Kidney (tissue), 14 donors: ENCODE results near the gene MEGF11. TPM values are rescaled to one million over a fixed set of nuclear protein-coding genes. Genes with fewer than 3 reads are reported as not detected.

Source experiments
- DNase-seq, 5 donors: peaks; one replicate each; pipeline ENCODE4 v3.0.0-alpha.2; 2013 to 2020
- FAIRE-seq: peaks from 2 replicates; lab custom pipeline; 2012; peaks lifted over from hg19 to GRCh38; lab: Jason Lieb, UNC
- H3K27ac ChIP-seq, 2 donors: one replicate each; pipeline ENCODE4 v1.7.0; 2013; ENCODE audit warnings: low read depth in 2 of 2, low read length in 2 of 2, inconsistent platforms in 1 of 2
- H3K27me3 ChIP-seq: one replicate; pipeline ENCODE4 v1.7.1; 2013; ENCODE audit warnings: low read length, inconsistent platforms; ENCODE audit not compliant: control insufficient read depth, insufficient read depth
- H3K36me3 ChIP-seq, 3 donors: one replicate each; pipeline versions ENCODE4 v1.7.0 to v1.7.1; 2013; ENCODE audit warnings: low read length in 3 of 3, control low read depth in 1 of 3, inconsistent platforms in 1 of 3; ENCODE audit not compliant: insufficient read depth in 3 of 3, control insufficient read depth in 2 of 3
- H3K4me1 ChIP-seq, 3 donors: one replicate each; pipeline versions ENCODE4 v1.7.0 to v1.7.1; 2013; ENCODE audit warnings: low read length in 3 of 3, inconsistent platforms in 1 of 3, low read depth in 1 of 3; ENCODE audit not compliant: control insufficient read depth in 2 of 3, insufficient read depth in 2 of 3
- H3K4me3 ChIP-seq, 3 donors: one replicate each; pipeline versions ENCODE4 v1.7.0 to v1.8.1; 2013; ENCODE audit warnings: low read length in 3 of 3, control low read depth in 1 of 3, inconsistent platforms in 1 of 3
- H3K9ac ChIP-seq, 3 donors: one replicate each; pipeline versions ENCODE4 v1.7.0 to v1.7.1; 2013; ENCODE audit warnings: low read length in 3 of 3, control low read depth in 1 of 3, inconsistent platforms in 1 of 3
- H3K9me3 ChIP-seq, 3 donors: one replicate each; pipeline versions ENCODE4 v1.7.0 to v1.7.1; 2013; ENCODE audit warnings: low read length in 3 of 3, control low read depth in 1 of 3, inconsistent platforms in 1 of 3; ENCODE audit not compliant: control insufficient read depth in 2 of 3, insufficient read depth in 1 of 3
- intact Hi-C: fragments of 100-400 bp; cut with DNase I; formaldehyde crosslinking; loops from one replicate; pipeline ENCODE4 v1.11.1; 2022
- polyA plus RNA-seq: library from polyadenylated mRNA; stranded (reverse); fragments of 350-450 nt; fragmentation: Illumina TruSeq; extraction: RNeasy Lipid Tissue Mini Kit (QIAGEN cat#74804); gene quantifications from one replicate; pipeline ENCODE4 v1.2.3, GENCODE V29; 2014; ENCODE audit warnings: low read depth, low replicate concordance; ENCODE audit not compliant: insufficient read depth
- total RNA-seq: library from RNA; stranded (reverse); fragmentation: NEBNext Ultra II Directional; extraction: Animal tissue kit (Norgen Biotek cat#: 25700); gene quantifications from one replicate; pipeline ENCODE4 v1.2.1, GENCODE V29; 2021
- TF ChIP-seq, protein P1 (sequence below): IDR thresholded peaks from 3 replicates; pipeline ENCODE4 v1.5.1; 2012; ENCODE audit warnings: mild to moderate bottlenecking, moderate library complexity, borderline replicate concordance; ENCODE audit not compliant: insufficient read depth; ENCODE audit errors: extremely low read depth
- donor health status: control.
- donor health status: control.
- donor health status: control.
- donor health status: control.
- donor health status: control.
- donor health status: DM: yes; HTN: yes; CAD: no.
- donor health status: Normal renal cell carcinoma (clear cell type).

Gene MEGF11
- total and polyA plus RNA-seq, 2 donors from 2014 or later: 10.4 to 41.8 TPM

DNA sequence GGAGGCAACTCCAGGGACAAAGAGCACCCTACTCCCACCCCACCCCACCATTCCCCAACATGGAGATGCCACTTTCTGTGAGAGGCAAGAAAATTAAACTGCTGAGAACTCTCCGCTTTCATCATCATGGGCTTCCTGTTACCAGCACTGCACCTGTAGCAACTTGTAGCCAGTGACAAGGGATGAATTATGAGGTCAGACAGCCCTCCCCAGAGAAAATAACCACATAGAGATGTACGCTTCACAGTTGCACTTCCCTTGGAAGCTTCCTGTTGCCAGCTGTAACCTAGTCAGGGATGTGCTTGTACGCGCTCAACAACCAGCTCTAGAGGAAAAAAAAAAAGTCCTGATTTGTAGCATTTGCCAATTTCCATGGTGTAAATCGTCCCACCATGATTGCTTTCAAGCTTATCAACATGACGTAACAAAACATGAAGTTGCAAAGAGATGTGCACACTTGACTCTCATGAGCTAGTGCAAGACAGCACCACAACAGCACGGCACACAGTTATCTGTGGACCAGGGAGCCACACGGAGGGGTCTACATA is 238.8 kb downstream of the MEGF11 start:
- H3K4me1 ChIP-seq: no peaks in the 10 kb centered on the region
- no peaks in the 10 kb centered on the region for H3K36me3 ChIP-seq
- no peak overlapping the region for H3K9ac ChIP-seq
- intact Hi-C loops: no loop called here
- FAIRE-seq (no peak), DNase-seq (no peak)
- no peak overlapping the region for H3K27ac ChIP-seq
- H3K27me3 ChIP-seq: no peaks in the 10 kb centered on the region
- no peak overlapping the region for H3K4me3 ChIP-seq
- peaks cover 0 to 2% (median 0%) of the 10 kb centered on the region in 3 donors for H3K9me3 ChIP-seq
- TF ChIP-seq, protein P1, sequence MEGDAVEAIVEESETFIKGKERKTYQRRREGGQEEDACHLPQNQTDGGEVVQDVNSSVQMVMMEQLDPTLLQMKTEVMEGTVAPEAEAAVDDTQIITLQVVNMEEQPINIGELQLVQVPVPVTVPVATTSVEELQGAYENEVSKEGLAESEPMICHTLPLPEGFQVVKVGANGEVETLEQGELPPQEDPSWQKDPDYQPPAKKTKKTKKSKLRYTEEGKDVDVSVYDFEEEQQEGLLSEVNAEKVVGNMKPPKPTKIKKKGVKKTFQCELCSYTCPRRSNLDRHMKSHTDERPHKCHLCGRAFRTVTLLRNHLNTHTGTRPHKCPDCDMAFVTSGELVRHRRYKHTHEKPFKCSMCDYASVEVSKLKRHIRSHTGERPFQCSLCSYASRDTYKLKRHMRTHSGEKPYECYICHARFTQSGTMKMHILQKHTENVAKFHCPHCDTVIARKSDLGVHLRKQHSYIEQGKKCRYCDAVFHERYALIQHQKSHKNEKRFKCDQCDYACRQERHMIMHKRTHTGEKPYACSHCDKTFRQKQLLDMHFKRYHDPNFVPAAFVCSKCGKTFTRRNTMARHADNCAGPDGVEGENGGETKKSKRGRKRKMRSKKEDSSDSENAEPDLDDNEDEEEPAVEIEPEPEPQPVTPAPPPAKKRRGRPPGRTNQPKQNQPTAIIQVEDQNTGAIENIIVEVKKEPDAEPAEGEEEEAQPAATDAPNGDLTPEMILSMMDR: no peak

DNA sequence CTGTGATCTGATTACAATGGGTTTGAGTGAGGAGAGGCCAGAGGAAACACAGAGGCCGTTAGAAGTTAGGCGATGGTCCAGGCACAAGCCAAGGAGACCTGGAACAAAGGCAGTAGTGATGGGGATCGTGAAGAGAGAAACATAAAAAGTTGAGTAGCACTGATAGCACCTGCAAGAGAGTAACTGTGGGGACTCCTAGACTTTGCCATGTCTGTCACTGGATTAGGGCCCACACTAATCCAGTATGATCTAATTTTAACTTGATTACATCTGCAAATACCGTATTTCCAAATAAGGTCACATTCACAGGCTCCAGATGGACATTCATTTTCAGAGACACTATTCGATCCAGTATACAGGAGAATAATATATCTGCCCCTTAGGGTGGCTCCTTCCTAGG is 239.5 kb downstream of the MEGF11 start:
- Histone ChIP-seq H3K9me3 (peaks cover 0 to 2% (median 0%) of the 10 kb centered on the region in 3 donors), H3K27ac (no peak overlapping the region), H3K4me3 (no peak overlapping the region), H3K4me1 (no peaks in the 10 kb centered on the region), H3K36me3 (no peaks in the 10 kb centered on the region), H3K27me3 (no peaks in the 10 kb centered on the region), H3K9ac (no peak overlapping the region)
- TF ChIP-seq, protein P1: no peak
- FAIRE-seq (no peak), DNase-seq (no peak)
- intact Hi-C loops: no loop called here

DNA sequence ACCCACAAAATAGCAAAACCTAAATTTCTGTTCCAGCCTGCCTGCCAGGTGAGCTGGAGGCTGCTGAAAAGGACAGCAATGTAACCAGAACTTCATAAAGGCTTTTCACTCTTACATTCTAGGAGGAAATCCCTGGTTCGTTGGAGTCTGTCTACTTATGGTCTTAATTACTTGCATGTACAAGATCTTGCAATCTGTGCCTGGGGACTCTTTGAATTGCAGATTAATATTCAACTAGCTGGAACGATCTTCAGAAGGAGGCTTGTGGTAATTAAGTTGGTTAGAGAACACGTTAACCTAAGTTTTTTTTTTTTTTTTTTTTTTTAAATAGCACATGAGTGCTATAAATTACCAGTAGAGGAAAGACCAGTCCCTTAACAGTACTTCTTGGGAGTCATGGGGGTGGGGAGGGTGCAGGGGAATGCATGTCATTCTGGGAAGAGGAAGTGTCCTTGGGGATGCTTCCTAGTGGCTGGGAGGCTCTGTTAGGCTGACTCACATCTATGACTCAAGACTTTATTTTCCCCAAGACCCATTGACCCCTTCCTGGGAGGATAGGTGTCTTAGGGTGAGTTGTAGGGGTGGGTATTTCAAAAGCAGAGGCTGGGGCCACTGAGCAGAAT is 244.5 kb downstream of the MEGF11 start:
- no peak overlapping the region for H3K9ac ChIP-seq
- no peaks in the 10 kb centered on the region for H3K4me1 ChIP-seq
- H3K27me3 ChIP-seq: no peaks in the 10 kb centered on the region
- no peaks in the 10 kb centered on the region for H3K9me3 ChIP-seq
- intact Hi-C loops: no loop called here
- H3K4me3 ChIP-seq: no peak overlapping the region
- no peak overlapping the region for H3K27ac ChIP-seq
- H3K36me3 ChIP-seq: no peaks in the 10 kb centered on the region
- DNase-seq (peak in 3 of 5 donors; percentile 66 to 82 (median 71)), FAIRE-seq (no peak)
- TF ChIP-seq, protein P1: no peak
